T-helper 1 cell treated with Interleukin-12 subunit alpha and Interleukin-12 subunit beta and Interleukin-4 antibody, amounts not matched to agents 30 ng/mL and 1 ng/mL, for 36 hours (primary cell): Measurements from ENCODE around the gene RORC. TPM values are rescaled to one million over a fixed set of nuclear protein-coding genes. Genes with fewer than 3 reads are reported as not detected.

Experiments
- intact Hi-C: fragments of 100-400 bp; cut with micrococcal nuclease; formaldehyde crosslinking; loops from one replicate; pipeline ENCODE4 v1.15.1; 2024
- total RNA-seq: library from RNA; stranded (reverse); gene quantifications from 2 replicates; pipeline ENCODE4 v1.2.3, GENCODE V29; 2022

The RORC gene
- total RNA-seq, 1 donor from 2014 or later, result 1.5 TPM

- intact Hi-C loops, result loop anchor here (1.0 to 2.0 kb wide), 3 partner anchors 8 to 67 kb away; partner anchors contain the start of genes MRPL9 and TDRKH
Observed at GRCh38 chr1:151829352-151830046, 2.1 kb downstream of the RORC start.

- intact Hi-C loops, result loop anchor here (1.0 to 2.0 kb wide), 3 partner anchors 8 to 66 kb away; partner anchors contain the start of gene MRPL9
Observed at GRCh38 chr1:151828921-151829320, 2.7 kb downstream of the RORC start.

GRCh38 chr1:151827853-151828252 lies 3.7 kb downstream of the RORC start:
- intact Hi-C loops, result loop anchor here (1.0 to 2.0 kb wide), 2 partner anchors 8 to 65 kb away; partner anchors contain the start of gene MRPL9

GRCh38 chr1:151825751-151826660 lies 5.6 kb downstream of the RORC start:
- intact Hi-C loops, result no loop called here

- intact Hi-C loops, result no loop called here
Observed at GRCh38 chr1:151825204-151825603, 6.4 kb downstream of the RORC start.

- intact Hi-C loops, result no loop called here
Observed at GRCh38 chr1:151823175-151823574, 8.4 kb downstream of the RORC start.

GRCh38 chr1:151822404-151822803 lies 9.2 kb downstream of the RORC start:
- intact Hi-C loops, result no loop called here

GRCh38 chr1:151820940-151821339 lies 10.7 kb downstream of the RORC start:
- intact Hi-C loops, result loop anchor here (1.0 kb wide), 1 partner anchor 7 kb away; no protein-coding TSS in a partner anchor

GRCh38 chr1:151819976-151820623 lies 11.5 kb downstream of the RORC start:
- intact Hi-C loops, result loop anchor here (1.0 kb wide), 1 partner anchor 8 kb away; no protein-coding TSS in a partner anchor

- intact Hi-C loops, result no loop called here
Observed at GRCh38 chr1:151819227-151819835, 12.3 kb downstream of the RORC start.

GRCh38 chr1:151817353-151817730 lies 14.3 kb downstream of the RORC start:
- intact Hi-C loops, result no loop called here

- intact Hi-C loops, result no loop called here
Observed at GRCh38 chr1:151816548-151817352, 14.9 kb downstream of the RORC start.

- intact Hi-C loops, result no loop called here
Observed at GRCh38 chr1:151815716-151816327, 15.8 kb downstream of the RORC start.

- intact Hi-C loops, result no loop called here
Observed at GRCh38 chr1:151814971-151815545, 16.5 kb downstream of the RORC start.

- intact Hi-C loops, result no loop called here
Observed at GRCh38 chr1:151814426-151814825, 17.2 kb downstream of the RORC start.

GRCh38 chr1:151813271-151813977 lies 18.2 kb downstream of the RORC start:
- intact Hi-C loops, result no loop called here

GRCh38 chr1:151811181-151811580 lies 20.4 kb downstream of the RORC start:
- intact Hi-C loops, result no loop called here

GRCh38 chr1:151809985-151810556 lies 21.5 kb downstream of the RORC start:
- intact Hi-C loops, result no loop called here
